Neural cell (in vitro differentiated cells): ENCODE results near the gene CEP78.

Experiments used
- CTCF ChIP-seq: fragments of 450-650 bp; IDR thresholded peaks from 2 replicates; pipeline ENCODE4 v1.5.1; 2014; ENCODE audit warnings: antibody characterized with exemption, mild to moderate bottlenecking, moderate library complexity; ENCODE audit not compliant: poor library complexity, severe bottlenecking
- SMC3 ChIP-seq: fragments of 450-650 bp; conservative IDR thresholded peaks from 2 replicates; pipeline ENCODE4 v1.6.1; 2014; ENCODE audit warnings: antibody characterized with exemption, mild to moderate bottlenecking, moderate library complexity; ENCODE audit not compliant: poor library complexity

- no peak for TF ChIP-seq CTCF
- TF ChIP-seq SMC3: no peak
Observed at GRCh38 chr9:78311886-78312524, 76.1 kb downstream of the CEP78 start.
